Measurements from ENCODE around the gene SPC25.

- no peak for TF ChIP-seq CTCF (IDR thresholded peaks at IDR 0.05; ENCODE audit: poor library complexity)
- no peak for TF ChIP-seq EZH2 (IDR thresholded peaks at IDR 0.05; ENCODE audit: borderline replicate concordance)
- no peak for TF ChIP-seq EZH2phosphoT487 (IDR thresholded peaks at IDR 0.05; ENCODE audit: low read depth, severe bottlenecking, unreplicated experiment)
Observed at GRCh38 chr2:168892327-168892726, 2.1 kb upstream of the SPC25 start.
